Mucosa of stomach (tissue), 1 donor: ENCODE results near the gene ADIPOR2.
"Not testable (repeated sequence)": the region's sequence is repeated elsewhere in the genome, so short reads cannot be mapped to it uniquely, and the experiment has no call there.

ENCODE experiments used
- H3K27me3 ChIP-seq: one replicate; pipeline ENCODE4 v1.7.0; 2013; ENCODE audit warnings: mild to moderate bottlenecking, low read length; ENCODE audit not compliant: control insufficient read depth, insufficient read depth
- H3K36me3 ChIP-seq: one replicate; pipeline ENCODE4 v1.7.0; 2013; ENCODE audit warnings: low read length; ENCODE audit not compliant: control insufficient read depth, insufficient read depth
- H3K4me1 ChIP-seq: one replicate; pipeline ENCODE4 v1.7.0; 2013; ENCODE audit warnings: mild to moderate bottlenecking, low read length; ENCODE audit not compliant: control insufficient read depth, insufficient read depth
- H3K4me3 ChIP-seq: one replicate; pipeline ENCODE4 v1.7.0; 2013; ENCODE audit warnings: low read length
- H3K9ac ChIP-seq: one replicate; pipeline ENCODE4 v1.7.0; 2013; ENCODE audit warnings: mild to moderate bottlenecking, low read length, moderate library complexity
- H3K9me3 ChIP-seq: one replicate; pipeline ENCODE4 v1.7.0; 2013; ENCODE audit warnings: mild to moderate bottlenecking, low read length, moderate library complexity; ENCODE audit not compliant: control insufficient read depth
- donor health status: Pancreatic carcinoma.

Gene ADIPOR2

DNA sequence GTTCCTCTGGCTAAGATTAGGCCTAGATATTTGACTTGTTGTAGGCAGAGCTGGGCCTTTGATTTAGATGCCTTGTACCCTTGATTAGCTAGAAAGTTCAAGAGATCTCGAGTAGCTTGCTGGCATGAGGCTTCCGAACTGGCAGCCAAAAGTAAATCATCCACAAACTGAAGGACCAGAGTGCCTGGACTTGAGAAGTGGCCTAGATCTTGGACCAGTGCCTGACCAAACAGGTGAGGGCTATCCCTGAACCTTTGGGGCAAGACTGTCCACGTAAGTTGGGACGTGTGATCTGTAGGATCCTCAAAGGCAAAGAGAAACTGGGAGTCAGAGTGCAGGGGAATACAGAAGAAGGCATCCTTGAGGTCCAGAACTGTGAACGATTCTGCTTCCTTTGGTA is 22.0 kb downstream of the ADIPOR2 start:
- H3K4me3 ChIP-seq, H3K9ac ChIP-seq, H3K36me3 ChIP-seq, H3K9me3 ChIP-seq, H3K27me3 ChIP-seq: not testable (repeated sequence)
- peaks cover 53% of the 10 kb centered on the region for H3K4me1 ChIP-seq

DNA sequence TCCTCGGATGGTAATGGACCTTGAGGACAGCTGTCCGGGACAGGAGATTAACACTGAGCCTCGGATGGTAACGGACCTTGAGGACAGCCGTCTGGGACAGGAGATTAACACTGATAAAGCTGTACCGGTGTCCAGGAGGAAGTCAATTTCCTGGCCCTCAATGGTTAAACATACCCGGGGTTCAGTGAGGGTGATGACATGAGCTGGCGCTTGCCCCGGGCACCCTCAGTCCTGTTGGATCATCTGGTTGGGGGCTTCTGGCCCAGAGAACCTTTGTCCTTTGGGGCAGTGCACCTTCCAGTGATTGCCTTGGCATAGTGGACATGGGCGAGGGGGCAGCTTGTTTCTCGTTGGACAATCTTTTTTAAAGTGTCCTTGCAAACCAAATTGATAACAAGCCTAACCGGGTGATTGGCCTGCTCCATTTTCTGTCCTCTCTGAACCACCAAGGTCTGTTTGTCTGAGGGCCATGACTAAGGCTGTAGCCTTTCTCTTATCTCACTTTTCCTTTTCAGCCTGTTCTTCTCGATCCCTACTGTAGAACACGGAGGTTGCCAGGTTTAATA is 23.0 kb downstream of the ADIPOR2 start:
- peaks cover 55% of the 10 kb centered on the region for H3K4me1 ChIP-seq
- H3K9me3 ChIP-seq, result not testable (repeated sequence)

DNA sequence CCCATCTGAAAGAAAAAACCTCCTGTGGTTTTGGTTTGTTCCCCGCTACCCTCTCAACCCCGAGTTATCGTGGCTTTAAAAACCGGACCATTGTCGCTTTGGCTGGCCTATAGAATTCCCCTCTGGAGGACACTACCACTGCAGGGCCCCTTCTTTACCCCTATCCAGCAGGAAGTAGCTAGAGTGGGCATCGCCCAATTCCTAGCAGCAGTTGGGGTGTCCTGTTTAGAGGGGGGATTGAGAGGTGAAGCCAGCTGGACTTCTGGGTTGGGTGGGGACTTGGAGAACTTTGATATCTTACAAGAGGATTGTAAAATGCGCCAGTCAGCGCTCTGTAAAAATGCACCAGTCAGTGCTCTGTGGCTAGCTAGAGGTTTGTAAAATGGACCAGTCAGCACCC is 24.6 kb downstream of the ADIPOR2 start:
- H3K4me1 ChIP-seq, result peaks cover 57% of the 10 kb centered on the region
- H3K27me3 ChIP-seq, H3K9me3 ChIP-seq, H3K36me3 ChIP-seq, H3K4me3 ChIP-seq, H3K9ac ChIP-seq: not testable (repeated sequence)

More for the DNA sequence above, 23.0 kb downstream of the ADIPOR2 start:
- H3K9ac ChIP-seq, H3K4me3 ChIP-seq, H3K27me3 ChIP-seq, H3K36me3 ChIP-seq: not testable (repeated sequence)

DNA sequence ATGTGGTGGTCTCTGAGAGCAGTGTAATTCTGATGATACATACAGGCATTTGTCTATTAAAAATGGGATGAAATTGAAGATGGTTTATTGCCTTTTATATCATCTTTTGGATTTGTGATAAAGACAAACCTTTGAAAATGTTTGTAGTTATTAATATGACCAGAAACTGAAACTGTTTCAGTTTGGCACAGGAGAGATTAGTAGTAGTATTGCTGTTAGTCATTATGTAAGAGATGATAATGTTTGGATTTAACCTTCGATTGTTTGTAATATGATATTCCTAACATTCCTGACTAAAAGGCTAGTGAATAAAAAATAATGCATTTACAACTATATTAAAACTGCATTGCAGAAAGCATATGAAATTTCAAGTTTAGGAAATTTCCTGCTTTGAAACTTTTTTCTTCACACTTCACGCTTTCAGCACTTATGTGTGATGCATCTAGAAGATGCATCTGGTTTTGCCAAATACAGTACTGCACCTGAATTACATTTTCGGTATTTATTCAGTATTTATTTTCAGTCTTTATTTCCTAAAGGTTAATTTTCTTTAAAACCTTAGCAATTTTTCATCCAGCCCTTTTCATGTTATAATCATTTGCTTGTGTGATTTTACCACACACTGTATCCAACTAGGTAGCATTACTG is 25.5 kb downstream of the ADIPOR2 start:
- Histone ChIP-seq H3K4me3 (no peak overlapping the region), H3K36me3 (no peaks in the 10 kb centered on the region), H3K9me3 (no peaks in the 10 kb centered on the region), H3K4me1 (peaks cover 53% of the 10 kb centered on the region), H3K27me3 (no peaks in the 10 kb centered on the region), H3K9ac (no peak overlapping the region)

DNA sequence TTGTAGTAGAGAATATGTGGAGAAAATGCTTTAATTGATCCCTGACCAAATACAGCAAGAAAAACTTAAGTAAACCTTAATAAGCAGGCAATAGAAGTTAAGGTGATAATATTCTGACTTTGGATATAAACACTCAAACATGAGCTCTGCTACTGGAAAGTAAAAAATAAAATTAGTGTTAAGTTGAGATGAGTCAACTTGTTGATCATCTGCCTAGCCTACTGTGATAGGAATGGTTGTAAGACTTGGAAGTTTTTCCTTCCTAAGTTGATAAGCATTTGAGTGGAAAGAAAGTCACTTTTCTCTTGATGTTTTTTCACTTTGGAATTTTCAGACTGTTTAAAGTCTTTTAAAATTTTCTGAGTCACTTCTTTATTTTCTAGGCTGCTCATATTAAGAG is 26.0 kb downstream of the ADIPOR2 start:
- no peaks in the 10 kb centered on the region for H3K27me3 ChIP-seq
- H3K9me3 ChIP-seq, result no peaks in the 10 kb centered on the region
- no peak overlapping the region for H3K9ac ChIP-seq
- H3K36me3 ChIP-seq, result no peaks in the 10 kb centered on the region
- H3K4me3 ChIP-seq, result no peak overlapping the region
- peaks cover 49% of the 10 kb centered on the region for H3K4me1 ChIP-seq

DNA sequence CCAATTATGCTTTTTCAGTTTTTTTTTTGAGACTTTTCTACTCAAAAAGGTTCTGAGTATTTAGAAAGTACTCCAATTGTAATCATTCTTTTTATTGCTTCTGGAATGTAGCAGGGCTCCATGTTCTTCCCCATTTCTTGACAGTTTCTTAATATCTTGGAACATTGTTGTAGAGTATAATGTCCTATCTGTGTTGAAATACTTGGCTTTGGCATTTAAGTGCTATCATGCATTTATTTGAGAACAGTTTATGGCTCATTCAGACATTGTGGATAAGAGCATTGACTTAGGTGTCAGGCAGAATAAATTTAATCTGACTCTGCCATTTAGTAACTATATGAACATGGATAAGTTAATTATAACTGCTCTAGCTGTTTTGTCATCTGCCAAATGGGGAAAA is 28.3 kb downstream of the ADIPOR2 start:
- no peaks in the 10 kb centered on the region for H3K36me3 ChIP-seq
- no peaks in the 10 kb centered on the region for H3K27me3 ChIP-seq
- H3K9me3 ChIP-seq, result no peaks in the 10 kb centered on the region
- no peak overlapping the region for H3K9ac ChIP-seq
- H3K4me3 ChIP-seq, result no peak overlapping the region
- H3K4me1 ChIP-seq, result peaks cover 28% of the 10 kb centered on the region

DNA sequence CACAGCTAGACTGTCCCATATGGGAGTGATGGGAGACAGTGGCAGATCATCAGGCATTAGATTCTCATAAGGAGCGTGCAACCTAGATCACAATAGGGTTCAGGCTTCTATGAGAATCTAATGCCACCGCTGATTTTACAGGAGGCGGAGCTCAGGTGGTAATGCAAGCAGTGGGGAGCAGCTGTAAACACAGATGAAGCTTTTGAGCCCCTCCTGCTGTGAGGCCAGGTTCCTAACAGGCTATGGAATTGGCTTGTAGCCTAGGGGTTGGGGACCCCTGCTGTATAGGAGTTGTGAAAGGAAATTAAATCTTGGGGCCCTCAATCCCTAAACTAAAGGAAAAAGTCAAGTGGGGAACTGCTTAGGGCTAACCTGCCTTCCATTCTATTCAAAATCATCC is 29.6 kb downstream of the ADIPOR2 start:
- Histone ChIP-seq H3K4me1 (peaks cover 19% of the 10 kb centered on the region), H3K9ac (no peak overlapping the region), H3K4me3 (no peak overlapping the region), H3K9me3 (no peaks in the 10 kb centered on the region), H3K36me3 (no peaks in the 10 kb centered on the region), H3K27me3 (no peaks in the 10 kb centered on the region)

DNA sequence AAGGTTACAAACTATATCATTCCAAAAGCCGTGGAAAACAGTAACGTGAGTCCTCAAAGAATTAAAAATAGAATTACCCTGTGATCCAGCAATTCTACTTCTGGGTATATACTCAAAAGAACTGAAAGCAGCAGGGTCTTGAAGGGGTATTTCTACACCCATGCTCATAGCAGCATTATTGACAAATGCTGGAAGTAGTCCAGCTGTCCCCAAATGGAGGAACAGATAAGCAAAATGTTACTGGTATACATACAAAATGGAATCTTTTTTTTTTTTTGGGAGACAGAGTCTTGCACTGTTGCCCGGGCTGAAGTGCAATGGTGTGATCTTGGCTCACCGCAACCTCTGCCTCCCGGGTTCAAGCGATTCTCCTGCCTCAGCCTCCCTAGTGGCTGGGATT is 32.9 kb downstream of the ADIPOR2 start:
- no peaks in the 10 kb centered on the region for H3K27me3 ChIP-seq
- H3K9me3 ChIP-seq, result no peaks in the 10 kb centered on the region
- no peaks in the 10 kb centered on the region for H3K36me3 ChIP-seq
- no peak overlapping the region for H3K4me3 ChIP-seq
- H3K9ac ChIP-seq, result no peak overlapping the region
- H3K4me1 ChIP-seq, result peaks cover 11% of the 10 kb centered on the region

DNA sequence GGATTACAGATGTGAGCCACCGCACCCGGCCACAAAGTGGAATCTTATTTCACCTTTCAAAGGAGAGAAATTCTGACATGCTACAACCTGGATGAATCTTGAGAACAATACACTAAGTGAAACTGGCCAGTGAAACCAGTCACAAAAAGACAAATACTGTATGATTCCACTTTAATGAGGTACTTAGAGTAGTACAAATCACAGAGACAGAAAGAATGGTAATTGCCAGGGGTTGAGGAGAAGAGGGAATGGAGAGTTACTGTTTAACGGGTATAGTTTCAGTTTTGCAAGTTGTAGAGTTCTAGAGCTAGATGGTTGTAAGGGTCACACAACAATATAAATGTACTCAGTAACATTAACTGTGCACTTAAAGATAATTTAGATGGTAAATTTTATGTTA is 33.4 kb downstream of the ADIPOR2 start:
- H3K27me3 ChIP-seq, result no peaks in the 10 kb centered on the region
- H3K4me1 ChIP-seq, result peaks cover 5% of the 10 kb centered on the region
- no peak overlapping the region for H3K4me3 ChIP-seq
- no peaks in the 10 kb centered on the region for H3K36me3 ChIP-seq
- no peak overlapping the region for H3K9ac ChIP-seq
- H3K9me3 ChIP-seq, result no peaks in the 10 kb centered on the region

DNA sequence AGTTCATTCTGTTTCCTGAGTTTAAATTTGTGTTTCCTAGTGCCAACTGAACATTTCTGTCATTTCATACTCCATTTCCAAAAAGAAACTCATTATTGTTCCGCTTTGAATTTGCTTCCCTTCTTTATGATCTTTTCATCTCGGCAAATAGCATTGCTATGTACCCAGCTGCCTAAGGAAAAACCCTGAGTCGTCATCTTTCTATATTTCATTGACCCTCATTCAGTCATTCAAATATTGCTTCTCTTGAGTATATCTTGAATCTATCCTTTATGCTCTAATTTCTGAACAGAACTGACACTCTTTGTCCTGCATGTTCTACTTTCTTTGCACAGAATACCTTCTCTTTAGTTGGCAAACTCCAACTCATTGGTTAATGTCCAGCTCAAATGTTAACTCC is 35.9 kb downstream of the ADIPOR2 start:
- Histone ChIP-seq H3K36me3 (no peaks in the 10 kb centered on the region), H3K4me1 (no peaks in the 10 kb centered on the region), H3K9ac (no peak overlapping the region), H3K4me3 (no peak overlapping the region), H3K27me3 (no peaks in the 10 kb centered on the region), H3K9me3 (no peaks in the 10 kb centered on the region)

DNA sequence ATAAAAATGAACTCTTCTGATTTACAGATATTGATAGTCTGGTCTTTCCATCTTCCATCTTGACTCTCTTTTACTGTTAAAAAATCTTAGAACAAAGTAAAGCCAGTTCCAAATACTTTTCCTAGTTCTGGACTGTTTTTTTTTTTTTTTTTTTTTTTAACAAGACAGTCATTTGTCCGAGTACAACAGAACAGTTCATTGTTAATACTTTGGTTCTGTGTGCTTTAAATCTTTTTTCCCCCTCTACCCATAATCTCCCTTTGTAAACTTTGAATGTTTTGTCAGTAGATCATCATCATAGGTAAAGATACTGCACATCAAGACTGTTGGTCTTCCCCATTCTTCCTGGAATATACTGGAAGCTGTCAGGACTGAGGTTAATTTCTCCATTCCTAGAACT is 38.0 kb downstream of the ADIPOR2 start:
- H3K4me3 ChIP-seq, result no peak overlapping the region
- peaks cover 3% of the 10 kb centered on the region for H3K4me1 ChIP-seq
- H3K36me3 ChIP-seq, result no peaks in the 10 kb centered on the region
- H3K27me3 ChIP-seq, result no peaks in the 10 kb centered on the region
- no peak overlapping the region for H3K9ac ChIP-seq
- H3K9me3 ChIP-seq, result no peaks in the 10 kb centered on the region

DNA sequence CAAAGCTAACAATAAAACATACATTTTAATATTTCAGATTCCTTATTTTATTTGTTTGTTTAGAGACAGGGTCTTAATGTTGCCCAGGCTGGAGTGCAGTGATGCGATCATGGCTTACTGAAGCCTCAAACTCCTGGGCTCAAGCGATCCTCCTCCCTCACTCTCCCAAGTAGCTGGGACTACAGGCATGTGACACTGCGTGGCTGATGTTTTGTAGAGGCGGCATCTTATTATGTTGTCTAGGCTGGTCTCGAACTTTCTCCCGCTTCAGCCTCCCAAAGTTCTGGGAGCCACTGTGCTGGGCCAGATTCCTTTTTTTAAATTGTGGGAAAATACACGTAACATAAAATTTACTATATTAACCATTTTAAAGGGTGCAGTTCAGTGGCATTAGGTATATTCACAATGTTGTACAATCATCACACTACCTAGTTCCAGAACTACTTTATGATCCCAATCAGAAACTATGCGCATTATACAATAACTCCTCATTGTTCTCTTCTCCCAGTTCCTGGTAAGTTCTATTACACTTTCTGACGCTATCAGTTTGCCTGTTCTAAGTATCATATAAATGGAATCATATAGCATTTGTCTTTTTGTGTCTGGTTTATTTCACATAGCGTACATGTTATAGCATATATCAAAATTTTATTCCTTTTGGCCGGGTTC is 40.3 kb downstream of the ADIPOR2 start:
- H3K36me3 ChIP-seq, result no peaks in the 10 kb centered on the region
- H3K4me1 ChIP-seq, result peaks cover 3% of the 10 kb centered on the region
- no peaks in the 10 kb centered on the region for H3K27me3 ChIP-seq
- H3K9ac ChIP-seq, result no peak overlapping the region
- H3K4me3 ChIP-seq, result no peak overlapping the region
- no peaks in the 10 kb centered on the region for H3K9me3 ChIP-seq
